ENCODE data around the gene CFAP43.

Gene CFAP43

GRCh38 chr10:104130041-104130440, 102.1 kb downstream of the CFAP43 start:
- TF ChIP-seq REST (IDR thresholded peaks at IDR 0.05; ENCODE audit: insufficient read depth in 1 of 2, low read depth in 2 of 2, low read length in 2 of 2) (no peak), TAF1 (IDR thresholded peaks at IDR 0.05; ENCODE audit: borderline replicate concordance, insufficient read depth, low read length) (no peak), SIN3A (IDR thresholded peaks at IDR 0.05; ENCODE audit: borderline replicate concordance, insufficient read depth, low read length) (no peak), POLR2AphosphoS5 (IDR thresholded peaks at IDR 0.05; ENCODE audit: low read depth, low read length) (no peak)

- TF ChIP-seq REST (IDR thresholded peaks at IDR 0.05; ENCODE audit: insufficient read depth in 1 of 2, low read depth in 2 of 2, low read length in 2 of 2) (no peak), SIN3A (IDR thresholded peaks at IDR 0.05; ENCODE audit: borderline replicate concordance, insufficient read depth, low read length) (no peak), POLR2AphosphoS5 (IDR thresholded peaks at IDR 0.05; ENCODE audit: low read depth, low read length) (no peak), FOXP2 (optimal IDR thresholded peaks at IDR 0.05; ENCODE audit: borderline replicate concordance, extremely low read depth, extremely low read length, insufficient read depth) (no peak), TAF1 (IDR thresholded peaks at IDR 0.05; ENCODE audit: borderline replicate concordance, insufficient read depth, low read length) (no peak)
Observed at GRCh38 chr10:104128214-104128613, 104.0 kb downstream of the CFAP43 start.

- TF ChIP-seq POLR2AphosphoS5 (IDR thresholded peaks at IDR 0.05; ENCODE audit: low read depth, low read length) (no peak), SIN3A (IDR thresholded peaks at IDR 0.05; ENCODE audit: borderline replicate concordance, insufficient read depth, low read length) (no peak), FOXP2 (optimal IDR thresholded peaks at IDR 0.05; ENCODE audit: borderline replicate concordance, extremely low read depth, extremely low read length, insufficient read depth) (no peak), TAF1 (IDR thresholded peaks at IDR 0.05; ENCODE audit: borderline replicate concordance, insufficient read depth, low read length) (no peak), REST (IDR thresholded peaks at IDR 0.05; ENCODE audit: insufficient read depth in 1 of 2, low read depth in 2 of 2, low read length in 2 of 2) (no peak)
Observed at GRCh38 chr10:104127411-104127810, 104.8 kb downstream of the CFAP43 start.

- TF ChIP-seq SIN3A (IDR thresholded peaks at IDR 0.05; ENCODE audit: borderline replicate concordance, insufficient read depth, low read length) (no peak), POLR2AphosphoS5 (IDR thresholded peaks at IDR 0.05; ENCODE audit: low read depth, low read length) (no peak), TAF1 (IDR thresholded peaks at IDR 0.05; ENCODE audit: borderline replicate concordance, insufficient read depth, low read length) (no peak), REST (IDR thresholded peaks at IDR 0.05; ENCODE audit: insufficient read depth in 1 of 2, low read depth in 2 of 2, low read length in 2 of 2) (no peak), FOXP2 (optimal IDR thresholded peaks at IDR 0.05; ENCODE audit: borderline replicate concordance, extremely low read depth, extremely low read length, insufficient read depth) (no peak)
Observed at GRCh38 chr10:104123397-104123796, 108.8 kb downstream of the CFAP43 start.

All from PFSK-1 (cell line).